K562 (cell line): ENCODE measurements around the gene DYSF. TPM values are rescaled to one million over a fixed set of nuclear protein-coding genes. Genes with fewer than 3 reads are reported as not detected.

Experiments
- ATAC-seq: fragments of 200-7000 bp; cut with Tn5 transposase; 3 replicates; pipeline ENCODE4 v1.9.1; 2020; ENCODE audit warnings: moderate library complexity
- BruUV-seq: library from RNA; stranded (reverse); fragments of 400-500 nt; replicated peaks from 2 replicates; lab custom pipeline; 2021; lab: Mats Ljungman, UMichigan
- CTCF ChIA-PET: fragments of 300-600 bp; formaldehyde crosslinking; extraction: SDS; loops from one replicate; lab custom pipeline; 2021; ENCODE audit warnings: low intra/inter-chr PET ratio; lab: Yijun Ruan, JAX
- POLR2A ChIA-PET: fragments of 300-600, 350-650 bp; sonication (Branson Sonifier 250); formaldehyde crosslinking; extraction: SDS; loops from one replicate; lab custom pipeline; 2021; ENCODE audit warnings: antibody characterized with exemption, inconsistent platforms; lab: Yijun Ruan, JAX
- DNase-seq, 4 experiments: peaks; one replicate each; pipeline versions ENCODE4 v3.0.0 to v3.0.0-alpha.2; 2011 to 2018; ENCODE audit warnings: low spot score in 3 of 4, mixed read lengths in 3 of 4; ENCODE audit errors: extremely low read depth in 1 of 4
- FAIRE-seq: peaks from 2 replicates; lab custom pipeline; 2011; peaks lifted over from hg19 to GRCh38; lab: Jason Lieb, UNC
- H2AFZ ChIP-seq: 2 replicates; pipeline ENCODE4 v1.6.0; 2011; ENCODE audit warnings: low read depth, low read length, control low read depth, inconsistent platforms
- H3K27ac ChIP-seq: fragments of 200-600 bp; 3 replicates; pipeline ENCODE4 v1.8.0; 2011; ENCODE audit warnings: low read depth, mild to moderate bottlenecking, control low read depth, inconsistent platforms, low read length, moderate library complexity, mixed read lengths; ENCODE audit errors: extremely low read depth
- H3K27me3 ChIP-seq, 2 experiments: fragments of 300-600 bp in 1 of 2; 2 replicates in 1 of 2; 3 replicates in 1 of 2; pipeline versions ENCODE4 v1.6.0 to v1.8.0; 2011; ENCODE audit warnings: inconsistent platforms in 2 of 2, low read length in 2 of 2, mild to moderate bottlenecking in 1 of 2, mixed read lengths in 1 of 2, moderate library complexity in 1 of 2; ENCODE audit not compliant: control insufficient read depth in 2 of 2, insufficient read depth in 2 of 2
- H3K36me3 ChIP-seq: fragments of 300-600 bp; 3 replicates; pipeline ENCODE4 v1.8.0; 2011; ENCODE audit warnings: mild to moderate bottlenecking, low read length, inconsistent platforms; ENCODE audit not compliant: control insufficient read depth, insufficient read depth
- H3K4me1 ChIP-seq, 2 experiments: fragments of 200-600 bp in 1 of 2; replicated peaks in 1 of 2; 2 replicates in 1 of 2; 3 replicates in 1 of 2; pipeline versions ENCODE4 v1.5.1 to v1.8.0; 2011; ENCODE audit warnings: inconsistent platforms in 2 of 2, low read length in 2 of 2, mild to moderate bottlenecking in 1 of 2, mixed read lengths in 1 of 2, moderate library complexity in 1 of 2; ENCODE audit not compliant: control insufficient read depth in 2 of 2, insufficient read depth in 2 of 2
- H3K4me2 ChIP-seq: 2 replicates; pipeline ENCODE4 v1.6.1; 2011; ENCODE audit warnings: low read length, control low read depth, inconsistent platforms, mixed read lengths; ENCODE audit not compliant: insufficient read depth
- H3K4me3 ChIP-seq: fragments of 200-600 bp; sonication (generic), shearing (Covaris generic); 2 replicates; pipeline ENCODE4 v1.5.1; 2016; ENCODE audit warnings: control low read depth, inconsistent platforms
- H3K79me2 ChIP-seq: fragments of 200-600 bp; 3 replicates; pipeline ENCODE4 v1.8.0; 2011; ENCODE audit warnings: low read length, inconsistent platforms; ENCODE audit not compliant: control insufficient read depth, insufficient read depth
- H3K9ac ChIP-seq, 2 experiments: 2 replicates each; pipeline versions ENCODE4 v1.6.0 to v1.6.1; 2011; ENCODE audit warnings: low read depth in 2 of 2, low read length in 2 of 2, control low read depth in 1 of 2, inconsistent platforms in 1 of 2, mild to moderate bottlenecking in 1 of 2, mixed read lengths in 1 of 2; ENCODE audit not compliant: insufficient read depth in 1 of 2
- H3K9me1 ChIP-seq: one replicate; pipeline ENCODE4 v1.6.0; 2011; ENCODE audit warnings: inconsistent platforms, mild to moderate bottlenecking, low read length, moderate library complexity; ENCODE audit not compliant: control insufficient read depth, insufficient read depth
- H3K9me3 ChIP-seq: replicated peaks from 2 replicates; pipeline ENCODE4 v1.5.1; 2011; ENCODE audit warnings: low read depth, low read length, inconsistent platforms; ENCODE audit not compliant: control insufficient read depth, insufficient read depth
- H4K20me1 ChIP-seq: replicated peaks from 2 replicates; pipeline ENCODE4 v1.6.1; 2011; ENCODE audit warnings: low read length, inconsistent platforms, mixed read lengths; ENCODE audit not compliant: control insufficient read depth, insufficient read depth
- CBX1 ChIP-seq: sonication (generic); IDR thresholded peaks from 2 replicates; pipeline ENCODE4 v1.6.1; 2016; ENCODE audit warnings: antibody characterized with exemption, low read depth, mild to moderate bottlenecking
- CREBBP ChIP-seq: IDR thresholded peaks from one replicate; pipeline ENCODE4 v1.6.1; 2012; ENCODE audit warnings: low read depth, mild to moderate bottlenecking, control low read depth, inconsistent platforms, low read length
- ELF1 ChIP-seq: fragments of 200-800 bp; sonication (Bioruptor generic); IDR thresholded peaks from 2 replicates; pipeline ENCODE4 v1.6.1; 2016; ENCODE audit warnings: missing genetic modification characterization, missing compliant biosample characterization
- ESRRA ChIP-seq: fragments of 450-650 bp; IDR thresholded peaks from 2 replicates; pipeline ENCODE4 v1.6.1; 2014; ENCODE audit warnings: low read depth, mild to moderate bottlenecking, moderate library complexity, borderline replicate concordance
- HDGF ChIP-seq: fragments of 450-650 bp; IDR thresholded peaks from 2 replicates; pipeline ENCODE4 v1.6.1; 2016
- HNRNPH1 ChIP-seq: fragments of 200-400 bp; formaldehyde crosslinking; optimal IDR thresholded peaks from 2 replicates; pipeline ENCODE3; 2017; ENCODE audit warnings: low read depth, mild to moderate bottlenecking, low read length, moderate library complexity
- HSF4 ChIP-seq: fragments of 250-450 bp; sonication (Bioruptor Pico); IDR thresholded peaks from 2 replicates; pipeline ENCODE4 v2.1.2; 2022; ENCODE audit warnings: mild to moderate bottlenecking, moderate library complexity, borderline replicate concordance
- LCOR ChIP-seq: sonication (generic); formaldehyde crosslinking; IDR thresholded peaks from 2 replicates; pipeline ENCODE4 v1.8.0; 2022; ENCODE audit warnings: mild to moderate bottlenecking, missing genetic modification reagents
- MEF2D ChIP-seq: conservative IDR thresholded peaks from 2 replicates; pipeline ENCODE4 v1.6.1; 2016; ENCODE audit warnings: low read depth, missing genetic modification characterization, missing compliant biosample characterization
- OTX1 ChIP-seq: fragments of 450-650 bp; formaldehyde crosslinking; IDR thresholded peaks from 2 replicates; pipeline ENCODE4 v1.4.0; 2022; ENCODE audit warnings: mild to moderate bottlenecking
- PRMT5 ChIP-seq: sonication (generic); formaldehyde crosslinking; IDR thresholded peaks from 2 replicates; pipeline ENCODE4 v1.5.0; 2020; ENCODE audit warnings: missing genetic modification reagents
- YY1 ChIP-seq, 3 experiments: IDR thresholded peaks; 2 replicates each; pipeline ENCODE4 v1.6.1; 2011; ENCODE audit warnings: low read length in 2 of 3, mild to moderate bottlenecking in 2 of 3, moderate library complexity in 2 of 3, borderline replicate concordance in 1 of 3, control low read depth in 1 of 3, low read depth in 1 of 3; ENCODE audit not compliant: insufficient read depth in 3 of 3, insufficient replicate concordance in 2 of 3, control insufficient read depth in 1 of 3, insufficient read length in 1 of 3; ENCODE audit errors: extremely low read depth in 1 of 3
- ZNF263 ChIP-seq: sonication (generic); formaldehyde crosslinking; IDR thresholded peaks from 2 replicates; pipeline ENCODE4 v1.8.0; 2022; ENCODE audit warnings: mild to moderate bottlenecking, missing genetic modification reagents, borderline replicate concordance
- WGBS: fragments of 100-300 bp; shearing (Covaris generic); methylation state at CpG from one replicate; pipeline ENCODE4 v1.1.6; 2016; ENCODE audit warnings: low coverage, mixed read lengths; ENCODE audit not compliant: insufficient coverage; ENCODE audit errors: missing lambda C conversion rate; 5-methylcytosine and 5-hydroxymethylcytosine counted together
- in situ Hi-C: fragments of 300-500 bp; cut with MboI; formaldehyde crosslinking; loops from 4 replicates; pipeline ENCODE4 v1.15.0; 2018; ENCODE audit warnings: inconsistent platforms, mixed read lengths
- intact Hi-C: fragments of 100-400 bp; cut with micrococcal nuclease; formaldehyde crosslinking; loops from 2 replicates; pipeline ENCODE4 v1.14.2; 2022
- polyA plus RNA-seq, 8 experiments: library from polyadenylated mRNA; depleted of rRNA in 4 of 8; stranded (reverse) in 5 of 8; unstranded in 3 of 8; fragments of >200 nt; fragmentation: Nextera tagmentation in 2 of 8; fragmentation: Illumina TruSeq in 1 of 8; extraction: Ambion mirVana in 2 of 8; extraction: Trizol in 1 of 8; gene quantifications; 2 replicates each; pipeline versions ENCODE4 v1.2.1 to v1.2.3, GENCODE V29; 2011 to 2014; ENCODE audit warnings: inconsistent platforms in 1 of 8, missing spikeins in 1 of 8
- total RNA-seq, 7 experiments: library from RNA; depleted of rRNA in 6 of 7; stranded (reverse); fragments of >200 nt in 6 of 7; fragmentation: Illumina TruSeq in 2 of 7; extraction: Trizol in 2 of 7; gene quantifications; 2 replicates each; pipeline versions ENCODE4 v1.2.1 to v1.2.3, GENCODE V29; 2011 to 2021; ENCODE audit warnings: low replicate concordance in 1 of 7
- TF ChIP-seq, protein P1 (sequence below): sonication (generic); formaldehyde crosslinking; IDR thresholded peaks from 2 replicates; pipeline ENCODE4 v1.8.0; 2022; ENCODE audit warnings: mild to moderate bottlenecking, missing genetic modification reagents, borderline replicate concordance

The DYSF gene
- total and polyA plus RNA-seq, 9 of the 15 experiments (the other 6 are each of a cell fraction or from before 2014, with no cell fraction given) = 0.01 to 0.80 (median 0.29) TPM

DNA sequence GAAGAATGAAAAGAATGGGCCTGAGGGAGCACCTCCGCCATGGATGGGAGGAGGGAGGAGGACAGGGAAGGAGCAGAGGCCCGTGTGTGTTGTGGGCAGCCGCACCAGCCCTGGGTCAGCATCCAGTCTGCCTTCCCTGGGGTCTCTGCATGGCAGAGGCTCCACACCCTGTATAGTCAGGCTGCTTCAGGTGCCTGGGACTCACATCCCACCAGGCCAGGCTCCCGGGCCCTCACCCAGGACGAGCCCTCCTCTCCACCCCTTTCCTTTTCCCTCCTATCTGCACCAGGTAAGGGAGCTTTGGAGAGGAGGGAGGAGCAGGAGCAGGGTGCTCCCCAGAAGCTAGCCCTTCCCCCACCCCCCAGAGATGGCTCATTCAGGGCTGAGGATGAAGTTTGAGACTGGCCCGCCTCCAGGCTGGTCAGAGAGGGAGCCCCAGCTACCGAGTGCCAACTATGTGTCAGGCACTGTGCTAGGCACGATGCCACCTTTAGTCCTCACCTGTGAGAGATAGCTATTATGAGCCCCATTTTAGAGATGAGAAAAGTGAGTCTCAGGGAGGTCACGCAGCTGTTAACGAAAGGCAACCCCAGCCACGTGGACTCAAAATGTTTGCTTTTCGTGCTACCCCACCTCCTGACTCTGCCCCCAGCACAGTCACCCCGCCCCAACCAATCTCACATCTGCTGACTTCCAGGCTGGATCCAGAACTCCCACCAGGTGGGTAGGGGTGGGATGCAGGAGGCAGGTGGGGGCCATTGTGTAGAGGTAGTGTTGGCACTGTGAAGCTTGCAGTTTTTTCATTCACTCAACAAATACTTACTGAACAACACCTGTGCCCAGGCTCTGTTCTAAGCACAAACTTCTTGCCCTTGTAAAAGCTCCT lies 242.1 kb downstream of the DYSF start:
- Histone ChIP-seq H3K36me3 (no peaks in the 10 kb centered on the region), H3K4me1 (peaks cover 0 to 4% of the 10 kb centered on the region in 2 experiments; a peak in 1 of 5 replicates)
- ATAC-seq = no peak

More for the DNA sequence above, 242.1 kb downstream of the DYSF start:
- ChIA-PET CTCF (no interaction called here), POLR2A (interaction anchor here (0.6 kb wide), 1 partner anchor 161 kb away, joined by 3 read pairs; no protein-coding TSS in a partner anchor)
- H3K27ac ChIP-seq = no peak overlapping the region
- no peak overlapping the region for H3K4me2 ChIP-seq
- H3K79me2 ChIP-seq = no peaks in the 10 kb centered on the region
- no peak for FAIRE-seq
- H3K9me3 ChIP-seq = no peaks in the 10 kb centered on the region
- no TSS peak for BruUV-seq
- intact Hi-C loops (no loop called here), in situ Hi-C loops (no loop called here)
- H3K4me3 ChIP-seq = no peak overlapping the region
- peaks cover 34 to 75% of the 10 kb centered on the region in 2 experiments for H3K27me3 ChIP-seq
- no peak overlapping the region for H2AFZ ChIP-seq
- H4K20me1 ChIP-seq = peaks cover 10% of the 10 kb centered on the region; the same call in 1 of the 2 replicates
- no peaks in the 10 kb centered on the region for H3K9me1 ChIP-seq
- no peak for TF ChIP-seq PRMT5 (CRISPR knock-in tag)
- TF ChIP-seq ELF1 = no peak
- TF ChIP-seq HNRNPH1 = no peak
- TF ChIP-seq LCOR (CRISPR knock-in tag) = no peak
- no peak for TF ChIP-seq CBX1
- peak; percentile 38; the same call in 1 of the 2 replicates for TF ChIP-seq ESRRA
- TF ChIP-seq OTX1 (CRISPR knock-in tag) = no peak
- no peak for TF ChIP-seq HDGF
- TF ChIP-seq, protein P1, sequence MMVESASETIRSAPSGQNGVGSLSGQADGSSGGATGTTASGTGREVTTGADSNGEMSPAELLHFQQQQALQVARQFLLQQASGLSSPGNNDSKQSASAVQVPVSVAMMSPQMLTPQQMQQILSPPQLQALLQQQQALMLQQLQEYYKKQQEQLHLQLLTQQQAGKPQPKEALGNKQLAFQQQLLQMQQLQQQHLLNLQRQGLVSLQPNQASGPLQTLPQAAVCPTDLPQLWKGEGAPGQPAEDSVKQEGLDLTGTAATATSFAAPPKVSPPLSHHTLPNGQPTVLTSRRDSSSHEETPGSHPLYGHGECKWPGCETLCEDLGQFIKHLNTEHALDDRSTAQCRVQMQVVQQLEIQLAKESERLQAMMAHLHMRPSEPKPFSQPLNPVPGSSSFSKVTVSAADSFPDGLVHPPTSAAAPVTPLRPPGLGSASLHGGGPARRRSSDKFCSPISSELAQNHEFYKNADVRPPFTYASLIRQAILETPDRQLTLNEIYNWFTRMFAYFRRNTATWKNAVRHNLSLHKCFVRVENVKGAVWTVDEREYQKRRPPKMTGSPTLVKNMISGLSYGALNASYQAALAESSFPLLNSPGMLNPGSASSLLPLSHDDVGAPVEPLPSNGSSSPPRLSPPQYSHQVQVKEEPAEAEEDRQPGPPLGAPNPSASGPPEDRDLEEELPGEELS = no peak
- TF ChIP-seq MEF2D = no peak
- TF ChIP-seq HSF4 (CRISPR knock-in tag) = no peak
- TF ChIP-seq YY1 (IDR thresholded peaks at IDR 0.05; ENCODE audit: borderline replicate concordance in 1 of 3, control insufficient read depth in 1 of 3, extremely low read depth in 1 of 3, insufficient read depth in 3 of 3, insufficient read length in 1 of 3, insufficient replicate concordance in 2 of 3, low read depth in 1 of 3, low read length in 2 of 3) = no peak
- TF ChIP-seq ZNF263 (CRISPR knock-in tag) = peak; percentile 77
- no peak for TF ChIP-seq CREBBP
- 0% methylated on average over 10 of the region's 13 CpGs for WGBS
- no peak overlapping the region for H3K9ac ChIP-seq
- DNase-seq = no peak
